A204.1 (cell line): ENCODE measurements around the gene SCN9A.

ENCODE experiments used
- FAIRE-seq: peaks from 2 replicates; lab custom pipeline; 2012; peaks lifted over from hg19 to GRCh38; lab: Jason Lieb, UNC

The SCN9A gene

DNA sequence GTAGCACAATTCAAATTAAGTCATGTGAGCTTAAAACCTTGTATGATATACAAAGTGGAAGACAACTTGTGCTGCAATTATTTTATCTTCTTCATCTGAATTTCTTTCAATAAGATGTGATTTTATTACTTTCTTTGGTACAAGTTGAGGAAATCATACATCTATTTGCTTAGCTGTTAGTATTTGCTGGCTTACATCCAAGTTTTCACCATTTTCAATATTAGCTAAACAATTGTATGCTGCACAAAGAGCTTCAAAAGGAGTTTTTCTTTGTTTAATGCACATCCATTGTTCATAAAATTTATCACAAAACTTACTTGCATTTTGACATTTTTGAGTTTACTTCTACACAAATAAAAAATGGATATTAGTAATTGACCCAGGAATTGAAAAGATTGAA lies 40.9 kb downstream of the SCN9A start:
- FAIRE-seq = no peak

DNA sequence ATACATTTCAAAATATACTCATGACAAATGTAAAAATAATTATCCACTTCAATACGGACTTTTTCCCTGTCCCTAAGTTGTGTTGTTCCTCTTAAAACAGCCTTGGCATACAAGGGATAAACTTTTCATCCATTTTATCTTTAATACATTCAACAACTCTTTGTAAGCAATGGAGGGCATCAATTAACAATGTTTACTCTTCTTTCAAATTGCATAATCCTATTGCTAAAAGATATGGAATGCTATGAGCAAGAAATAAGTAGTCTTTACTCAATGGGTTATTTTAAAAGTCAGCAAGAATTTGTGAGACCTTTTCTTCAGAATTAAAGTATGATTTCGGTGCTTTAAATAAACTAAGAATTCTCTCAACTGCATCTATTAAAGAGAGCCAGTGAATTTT lies 41.9 kb downstream of the SCN9A start:
- no peak for FAIRE-seq

DNA sequence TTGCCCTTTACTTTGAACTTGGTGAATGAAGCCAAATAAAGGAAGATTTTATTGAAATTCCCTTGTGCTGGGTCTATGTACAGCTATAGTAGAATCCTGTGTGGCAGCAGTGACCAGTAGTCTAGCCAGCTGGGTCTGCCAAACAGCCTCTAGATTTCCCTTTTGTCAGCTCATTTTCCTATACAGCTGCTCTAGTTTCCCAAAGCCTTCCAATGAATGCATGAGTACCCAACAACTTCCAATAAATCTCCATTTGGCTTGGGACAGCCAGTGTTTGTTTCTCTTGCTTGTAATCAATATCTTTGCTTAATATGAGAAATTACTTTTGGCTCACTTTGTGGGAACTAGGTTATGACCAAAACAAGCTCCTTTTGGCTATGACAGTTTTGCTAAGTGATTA lies 43.6 kb downstream of the SCN9A start:
- no peak for FAIRE-seq

- FAIRE-seq = no peak
Observed at GRCh38 chr2:166331468-166331867, 44.3 kb downstream of the SCN9A start.

DNA sequence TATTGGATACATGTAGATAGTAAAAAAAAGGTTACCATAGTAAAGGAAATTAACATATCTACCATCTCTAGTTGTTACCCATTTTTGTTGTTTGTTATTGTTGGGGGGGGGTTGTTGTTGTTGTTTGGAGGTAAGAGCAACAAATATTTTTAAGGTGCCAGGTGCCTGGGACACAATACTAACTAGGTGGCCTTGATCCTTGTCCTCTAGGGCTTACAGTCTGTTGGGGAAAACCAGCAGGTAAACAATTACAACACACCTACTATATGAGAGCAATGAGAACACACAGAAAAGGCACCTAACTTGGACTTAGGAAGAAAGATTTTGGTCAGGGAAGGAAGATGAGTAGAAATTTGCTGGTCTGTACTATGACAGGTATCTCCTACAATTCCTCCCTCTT lies 46.3 kb downstream of the SCN9A start:
- no peak for FAIRE-seq

- no peak for FAIRE-seq
Observed at GRCh38 chr2:166328147-166328546, 47.6 kb downstream of the SCN9A start.

GRCh38 chr2:166321076-166321475 lies 54.7 kb downstream of the SCN9A start:
- no peak for FAIRE-seq

GRCh38 chr2:166314022-166314759 lies 61.6 kb downstream of the SCN9A start:
- no peak for FAIRE-seq

GRCh38 chr2:166312863-166313262 lies 62.9 kb downstream of the SCN9A start:
- peak; percentile 99 for FAIRE-seq

GRCh38 chr2:166307326-166307725 lies 68.4 kb downstream of the SCN9A start:
- FAIRE-seq = no peak

DNA sequence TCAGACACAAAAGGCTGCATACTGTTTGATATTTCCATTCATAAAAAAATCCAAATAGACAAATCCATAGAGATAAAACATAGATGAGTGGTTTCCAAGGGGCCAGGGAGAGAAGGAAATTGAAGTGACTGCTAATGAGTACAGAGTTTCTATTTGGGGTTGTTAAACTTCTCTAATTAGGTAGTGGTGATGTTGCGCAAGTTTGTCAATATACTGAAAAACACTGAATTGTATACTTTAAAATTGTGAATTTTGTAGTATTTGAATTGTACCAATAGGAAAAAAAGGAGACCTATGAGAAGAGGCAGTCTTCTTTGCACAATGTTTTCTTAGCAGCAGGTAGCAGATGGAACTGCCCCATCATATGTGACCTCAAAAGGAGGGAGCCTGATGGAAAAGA lies 71.1 kb downstream of the SCN9A start:
- FAIRE-seq = no peak

- no peak for FAIRE-seq
Observed at GRCh38 chr2:166302036-166302435, 73.7 kb downstream of the SCN9A start.

GRCh38 chr2:166297951-166298350 lies 77.8 kb downstream of the SCN9A start:
- FAIRE-seq = no peak

DNA sequence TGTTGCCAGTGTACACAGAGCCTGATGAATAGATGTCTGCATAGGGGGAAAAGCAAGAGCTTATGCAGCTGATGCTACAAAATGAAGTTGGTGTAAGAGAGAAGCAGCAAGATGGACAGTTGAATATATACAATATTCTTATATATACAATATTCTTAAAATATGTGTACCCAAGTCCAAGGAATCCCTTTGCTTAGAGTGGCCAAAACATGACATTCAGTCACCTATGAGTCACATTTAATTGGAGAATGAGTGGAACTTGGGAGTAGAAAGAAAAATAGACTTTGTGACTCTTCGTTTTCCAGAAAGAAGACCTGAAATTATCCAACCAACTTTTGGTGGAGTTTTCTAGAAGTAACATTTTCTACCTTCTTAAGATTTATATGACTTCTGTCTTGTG lies 81.8 kb downstream of the SCN9A start:
- no peak for FAIRE-seq

GRCh38 chr2:166285215-166285614 lies 90.5 kb downstream of the SCN9A start:
- no peak for FAIRE-seq

DNA sequence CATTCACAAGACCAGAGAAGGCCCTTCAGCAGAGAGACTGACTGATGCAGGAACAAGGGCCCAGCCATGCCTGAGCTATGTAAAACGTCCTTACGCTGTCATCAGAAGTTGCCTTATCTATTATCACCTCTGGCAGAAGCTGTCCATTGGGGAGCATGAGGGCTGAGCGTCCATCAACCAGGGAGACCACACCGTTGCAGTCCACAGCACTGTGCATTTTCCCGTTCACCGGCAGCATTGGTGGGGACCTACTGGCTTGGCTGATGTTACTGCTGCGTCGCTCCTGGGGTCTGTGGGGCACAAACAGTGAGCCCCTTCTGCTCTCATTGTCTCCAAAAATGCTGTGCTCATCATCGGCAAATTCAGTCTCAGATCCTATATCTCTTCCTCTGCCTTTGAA lies 91.4 kb downstream of the SCN9A start:
- FAIRE-seq = no peak

DNA sequence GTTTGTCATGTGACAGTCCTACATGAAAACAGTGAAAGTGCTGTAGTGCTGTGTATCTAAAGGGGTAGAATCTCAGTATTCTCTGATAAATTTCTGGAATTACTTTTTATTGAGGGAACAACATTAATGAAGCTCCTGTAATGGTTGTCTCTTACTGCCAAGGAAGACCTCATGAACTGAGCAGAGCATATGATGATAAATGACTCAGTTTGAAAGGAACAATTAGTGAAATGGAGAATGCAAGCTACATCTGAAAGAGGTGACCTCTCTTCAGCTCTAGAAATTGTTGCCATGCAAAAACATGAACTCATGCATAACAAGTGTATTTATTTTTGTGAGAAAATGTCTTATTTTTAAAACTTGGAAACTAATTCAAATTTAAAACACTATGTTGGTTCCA lies 93.6 kb downstream of the SCN9A start:
- FAIRE-seq = no peak

DNA sequence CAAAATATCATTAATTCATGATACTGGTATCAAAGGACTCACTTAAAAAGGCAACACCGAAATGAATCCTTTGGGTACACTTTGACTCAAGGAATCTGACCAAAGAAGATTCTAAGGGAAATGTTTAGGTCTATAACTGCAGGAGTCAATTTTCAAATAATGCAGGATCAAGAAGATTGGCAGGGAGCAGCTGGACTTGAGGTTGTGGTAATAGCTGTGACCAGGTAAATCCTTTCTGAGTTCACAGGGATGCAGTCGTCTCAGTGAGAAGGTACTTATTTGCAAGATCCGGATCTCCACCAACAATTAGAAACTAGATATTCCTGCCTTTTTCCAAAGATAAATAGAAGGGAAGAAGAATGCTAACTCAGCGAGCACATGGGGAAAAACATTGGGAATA lies 96.9 kb downstream of the SCN9A start:
- FAIRE-seq = no peak

DNA sequence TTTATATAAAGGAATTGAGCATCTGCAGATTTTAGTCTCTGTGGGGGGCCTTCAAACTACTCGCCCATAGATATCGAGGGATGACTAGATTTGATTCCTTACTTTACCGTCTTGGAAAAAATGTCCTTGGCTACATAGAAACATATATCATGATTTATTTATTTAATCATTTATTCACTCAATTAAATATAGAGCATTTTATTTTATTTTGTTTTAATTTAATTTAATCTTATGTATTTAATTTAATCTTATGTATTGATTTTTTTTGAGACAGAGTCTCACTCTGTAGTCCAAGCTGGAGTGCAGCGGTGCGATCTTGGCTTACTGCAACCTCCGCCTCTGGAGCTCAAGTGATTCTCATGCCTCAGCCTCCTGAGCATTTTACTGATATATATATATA lies 105.4 kb downstream of the SCN9A start:
- no peak for FAIRE-seq

DNA sequence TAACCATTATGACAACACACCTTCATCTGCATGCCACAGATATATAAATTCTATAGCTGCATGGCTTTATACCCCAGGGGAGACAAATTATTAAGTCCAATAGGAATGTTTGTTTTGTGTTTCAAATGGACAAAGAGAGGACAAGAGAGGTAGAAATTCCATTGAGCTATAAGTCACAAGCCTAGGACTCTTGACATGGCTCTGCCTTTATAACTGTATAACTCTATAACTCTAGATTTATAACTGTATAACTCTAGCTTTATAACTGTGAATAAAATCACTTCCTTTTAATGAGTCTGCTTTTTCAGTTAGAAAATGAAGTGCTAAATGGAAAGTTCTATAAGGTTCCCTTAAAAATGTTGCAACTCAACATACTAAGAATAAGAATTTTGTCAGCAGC lies 106.4 kb downstream of the SCN9A start:
- FAIRE-seq = no peak

- FAIRE-seq = no peak
Observed at GRCh38 chr2:166257859-166258258, 117.9 kb downstream of the SCN9A start.

DNA sequence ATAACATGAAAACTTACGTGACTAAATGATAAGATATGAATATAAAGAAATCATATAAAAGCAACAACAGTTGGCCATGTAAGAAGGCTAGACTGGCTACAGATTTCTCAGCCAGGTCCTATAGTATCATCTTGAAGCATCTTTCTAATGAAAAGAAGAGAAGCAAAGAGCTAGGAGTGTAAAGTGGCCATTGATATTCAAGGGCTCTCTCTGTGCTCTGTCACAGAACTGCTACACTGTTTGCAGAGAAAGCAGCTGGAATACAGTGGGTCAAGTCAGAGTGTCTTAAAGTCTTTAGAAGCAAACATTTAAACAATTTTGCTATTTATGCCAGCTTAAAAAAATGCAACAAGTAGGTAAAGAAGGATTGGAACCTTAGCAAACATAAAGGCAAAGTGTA lies 118.8 kb downstream of the SCN9A start:
- no peak for FAIRE-seq

- FAIRE-seq = no peak
Observed at GRCh38 chr2:166249318-166249717, 126.4 kb downstream of the SCN9A start.

- FAIRE-seq = no peak
Observed at GRCh38 chr2:166246901-166247300, 128.8 kb downstream of the SCN9A start.

DNA sequence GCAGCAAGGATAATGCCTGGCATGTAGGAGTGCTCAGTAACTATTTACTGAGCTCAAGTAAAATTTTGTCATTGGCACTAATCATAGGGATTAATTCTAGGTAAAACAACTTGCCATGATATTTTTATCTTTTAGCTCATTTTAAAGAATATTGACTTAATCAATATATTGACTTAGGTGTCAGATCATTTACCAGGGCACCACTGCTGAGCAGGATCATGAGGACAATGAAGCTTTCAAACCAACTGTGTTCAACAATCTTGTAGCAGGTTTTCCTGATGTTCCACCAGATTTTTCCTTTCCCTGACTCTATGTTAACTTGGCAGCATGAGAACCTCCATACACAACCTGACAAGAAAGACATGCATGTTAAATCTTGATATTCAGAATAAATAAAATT lies 133.4 kb downstream of the SCN9A start:
- no peak for FAIRE-seq
